Upper lobe of right lung (tissue), 1 donor: ENCODE measurements around the gene PYCARD. TPM values are rescaled to one million over a fixed set of nuclear protein-coding genes. Genes with fewer than 3 reads are reported as not detected.

Experiments
- ATAC-seq: fragments of 200-7000 bp; cut with Tn5 transposase; one replicate; pipeline ENCODE4 v1.9.1; 2020; ENCODE audit warnings: mild to moderate bottlenecking, moderate library complexity
- DNase-seq: peaks from one replicate; pipeline ENCODE4 v3.0.0-alpha.2; 2020
- H3K27ac ChIP-seq: fragments of 200-600 bp; one replicate; pipeline ENCODE4 v1.8.0; 2022
- H3K27me3 ChIP-seq: fragments of 200-600 bp; one replicate; pipeline ENCODE4 v1.8.0; 2022; ENCODE audit warnings: mild to moderate bottlenecking
- H3K36me3 ChIP-seq: fragments of 200-600 bp; one replicate; pipeline ENCODE4 v1.8.0; 2022
- H3K4me1 ChIP-seq: fragments of 200-600 bp; one replicate; pipeline ENCODE4 v1.8.0; 2022
- H3K4me3 ChIP-seq: fragments of 200-600 bp; one replicate; pipeline ENCODE4 v1.8.0; 2022; ENCODE audit warnings: mild to moderate bottlenecking
- H3K9me3 ChIP-seq: fragments of 200-600 bp; one replicate; pipeline ENCODE4 v1.8.0; 2022
- CTCF ChIP-seq: fragments of 200-600 bp; IDR thresholded peaks from one replicate; pipeline ENCODE4 v1.8.0; 2022; ENCODE audit warnings: antibody characterized with exemption
- intact Hi-C: fragments of 100-400 bp; cut with DNase I; formaldehyde crosslinking; loops from one replicate; pipeline ENCODE4 v1.11.0; 2022
- total RNA-seq: library from RNA; stranded (reverse); fragmentation: NEBNext Ultra II Directional; extraction: Animal tissue kit (Norgen Biotek cat#: 25700); gene quantifications from one replicate; pipeline ENCODE4 v1.2.1, GENCODE V29; 2021
- donor health status: DM: no; HTN: yes; CAD: no; lungs with severe emphysema.

PYCARD gene
- total RNA-seq, 1 donor from 2014 or later, result 49.5 TPM

GRCh38 chr16:31190061-31190460, 12.5 kb downstream of the PYCARD start:
- H3K27me3 ChIP-seq, result no peaks in the 10 kb centered on the region
- intact Hi-C loops, result no loop called here
- H3K4me1 ChIP-seq, result no peaks in the 10 kb centered on the region
- TF ChIP-seq CTCF, result no peak
- DNase-seq (no peak), ATAC-seq (no peak)
- no peaks in the 10 kb centered on the region for H3K9me3 ChIP-seq
- no peak overlapping the region for H3K4me3 ChIP-seq
- H3K36me3 ChIP-seq, result peaks cover 99% of the 10 kb centered on the region
- no peak overlapping the region for H3K27ac ChIP-seq

GRCh38 chr16:31189412-31189778, 13.2 kb downstream of the PYCARD start:
- H3K4me3 ChIP-seq, result no peak overlapping the region
- no peaks in the 10 kb centered on the region for H3K27me3 ChIP-seq
- H3K36me3 ChIP-seq, result peaks cover 99% of the 10 kb centered on the region
- no peaks in the 10 kb centered on the region for H3K9me3 ChIP-seq
- intact Hi-C loops, result no loop called here
- no peak for DNase-seq
- no peak for TF ChIP-seq CTCF
- H3K4me1 ChIP-seq, result no peaks in the 10 kb centered on the region
- no peak for ATAC-seq
- H3K27ac ChIP-seq, result no peak overlapping the region

- Histone ChIP-seq H3K27ac (no peak overlapping the region), H3K4me3 (no peak overlapping the region), H3K27me3 (no peaks in the 10 kb centered on the region), H3K4me1 (no peaks in the 10 kb centered on the region), H3K36me3 (peaks cover 99% of the 10 kb centered on the region), H3K9me3 (no peaks in the 10 kb centered on the region)
- TF ChIP-seq CTCF, result no peak
- intact Hi-C loops, result no loop called here
- ATAC-seq (no peak), DNase-seq (no peak)
These were observed 13.8 kb downstream of the PYCARD start for GRCh38 chr16:31188450-31189411.

- no peak for TF ChIP-seq CTCF
- Histone ChIP-seq H3K27ac (no peak overlapping the region), H3K9me3 (no peaks in the 10 kb centered on the region), H3K4me3 (no peak overlapping the region), H3K27me3 (no peaks in the 10 kb centered on the region), H3K36me3 (peaks cover 100% of the 10 kb centered on the region), H3K4me1 (peaks cover 6% of the 10 kb centered on the region)
- DNase-seq (no peak), ATAC-seq (no peak)
- intact Hi-C loops, result no loop called here
These were observed 14.8 kb downstream of the PYCARD start for GRCh38 chr16:31187808-31188189.

GRCh38 chr16:31186930-31187807, 15.4 kb downstream of the PYCARD start:
- DNase-seq, result no peak

More at GRCh38 chr16:31186930-31187807, 15.4 kb downstream of the PYCARD start:
- Histone ChIP-seq H3K4me1 (peaks cover 12% of the 10 kb centered on the region), H3K4me3 (no peak overlapping the region), H3K27ac (no peak overlapping the region), H3K36me3 (peaks cover 100% of the 10 kb centered on the region), H3K27me3 (no peaks in the 10 kb centered on the region), H3K9me3 (no peaks in the 10 kb centered on the region)
- no peak for TF ChIP-seq CTCF
- intact Hi-C loops, result no loop called here
- ATAC-seq, result no peak
